HepG2 (cell line): ENCODE measurements around the gene MICAL3. TPM values are rescaled to one million over a fixed set of nuclear protein-coding genes. Genes with fewer than 3 reads are reported as not detected.

ENCODE experiments used
- EHMT2 ChIP-seq: fragments of 200-600 bp; sonication (generic); IDR thresholded peaks from 2 replicates; pipeline ENCODE4 v1.7.0; 2017; ENCODE audit warnings: antibody characterized with exemption, low read depth, low read length, borderline replicate concordance
- HMGA1 ChIP-seq: sonication (generic); formaldehyde crosslinking; conservative IDR thresholded peaks from 2 replicates; pipeline ENCODE4 v1.4.0; 2020; ENCODE audit warnings: missing genetic modification reagents
- HNF1B ChIP-seq: sonication (generic); formaldehyde crosslinking; IDR thresholded peaks from 2 replicates; pipeline ENCODE4 v1.5.1; 2020; ENCODE audit warnings: mild to moderate bottlenecking, moderate library complexity, missing genetic modification reagents
- HNRNPUL1 ChIP-seq: fragments of 200-400 bp; formaldehyde crosslinking; IDR thresholded peaks from 2 replicates; pipeline ENCODE4 v1.6.1; 2017; ENCODE audit warnings: low read depth, mild to moderate bottlenecking, low read length, moderate library complexity
- JUN ChIP-seq: sonication (generic); formaldehyde crosslinking; IDR thresholded peaks from 2 replicates; pipeline ENCODE4 v1.4.0; 2020; ENCODE audit warnings: mild to moderate bottlenecking, missing genetic modification reagents
- KMT2A ChIP-seq: sonication (generic); formaldehyde crosslinking; IDR thresholded peaks from 2 replicates; pipeline ENCODE4 v1.4.0; 2020; ENCODE audit warnings: missing genetic modification reagents
- RFXAP ChIP-seq: sonication (generic); formaldehyde crosslinking; IDR thresholded peaks from 2 replicates; pipeline ENCODE4 v1.4.0; 2020; ENCODE audit warnings: missing genetic modification reagents, borderline replicate concordance
- SAP130 ChIP-seq: IDR thresholded peaks from 2 replicates; pipeline ENCODE4 v1.6.1; 2016; ENCODE audit warnings: low read depth
- SP2 ChIP-seq: sonication (generic); formaldehyde crosslinking; IDR thresholded peaks from 2 replicates; pipeline ENCODE4 v1.5.1; 2020; ENCODE audit warnings: mild to moderate bottlenecking, missing genetic modification reagents
- ZBTB10 ChIP-seq: sonication (generic); formaldehyde crosslinking; IDR thresholded peaks from 2 replicates; pipeline ENCODE4 v1.4.0; 2020; ENCODE audit warnings: missing genetic modification reagents, borderline replicate concordance
- ZKSCAN8 ChIP-seq: IDR thresholded peaks from 2 replicates; pipeline ENCODE4 v1.6.1; 2016; ENCODE audit warnings: borderline replicate concordance, missing genetic modification reagents, missing compliant biosample characterization
- ZNF367 ChIP-seq: sonication (generic); formaldehyde crosslinking; IDR thresholded peaks from 2 replicates; pipeline ENCODE4 v1.4.0; 2020; ENCODE audit warnings: missing genetic modification reagents, borderline replicate concordance
- ZNF432 ChIP-seq: sonication (generic); formaldehyde crosslinking; IDR thresholded peaks from 2 replicates; pipeline ENCODE4 v1.5.0; 2020; ENCODE audit warnings: missing genetic modification reagents, mild to moderate bottlenecking, borderline replicate concordance
- ZNF468 ChIP-seq: sonication (generic); formaldehyde crosslinking; IDR thresholded peaks from 2 replicates; pipeline ENCODE4 v1.8.0; 2022; ENCODE audit warnings: mild to moderate bottlenecking, moderate library complexity, missing genetic modification reagents
- ZNF569 ChIP-seq: sonication (generic); formaldehyde crosslinking; IDR thresholded peaks from 2 replicates; pipeline ENCODE4 v1.5.0; 2020; ENCODE audit warnings: mild to moderate bottlenecking, missing genetic modification reagents, moderate library complexity, borderline replicate concordance
- ZNF589 ChIP-seq: sonication (generic); formaldehyde crosslinking; conservative IDR thresholded peaks from 2 replicates; pipeline ENCODE4 v1.8.0; 2022; ENCODE audit warnings: mild to moderate bottlenecking, moderate library complexity, missing genetic modification reagents
- ZNF879 ChIP-seq: sonication (generic); formaldehyde crosslinking; IDR thresholded peaks from 2 replicates; pipeline ENCODE4 v1.8.1; 2023; ENCODE audit warnings: missing genetic modification reagents
- ZSCAN5A ChIP-seq: sonication (generic); formaldehyde crosslinking; IDR thresholded peaks from 2 replicates; pipeline ENCODE4 v1.8.0; 2022; ENCODE audit warnings: mild to moderate bottlenecking, missing genetic modification reagents, borderline replicate concordance
- polyA plus RNA-seq, 8 experiments: library from polyadenylated mRNA; depleted of rRNA in 3 of 8; stranded (reverse) in 7 of 8; unstranded in 1 of 8; fragments of >200 nt; fragmentation: Illumina TruSeq in 4 of 8; extraction: Trizol in 4 of 8; gene quantifications; 2 replicates each; pipeline versions ENCODE4 v1.2.1 to v1.2.3, GENCODE V29; 2011 to 2016; ENCODE audit warnings: low read depth in 4 of 8, missing spikeins in 1 of 8, mixed read lengths in 1 of 8; ENCODE audit not compliant: insufficient read depth in 1 of 8
- total RNA-seq, 5 experiments: library from RNA; depleted of rRNA; stranded (reverse); fragments of >200 nt; fragmentation: Illumina TruSeq; extraction: Trizol; gene quantifications; 2 replicates each; pipeline ENCODE4 v1.2.3, GENCODE V29; 2016; ENCODE audit warnings: low read depth in 1 of 5
- TF ChIP-seq, protein P1 (sequence below): sonication (generic); formaldehyde crosslinking; IDR thresholded peaks from 2 replicates; pipeline ENCODE4 v1.5.0; 2020; ENCODE audit warnings: missing genetic modification reagents, mild to moderate bottlenecking, borderline replicate concordance
- TF ChIP-seq, protein P2 (sequence below): sonication (generic); formaldehyde crosslinking; IDR thresholded peaks from 2 replicates; pipeline ENCODE4 v1.5.1; 2020; ENCODE audit warnings: missing genetic modification reagents, mild to moderate bottlenecking, borderline replicate concordance

MICAL3 gene
- total and polyA plus RNA-seq, 2 of the 13 experiments (the other 11 are each of a cell fraction or from before 2014, with no cell fraction given) = 5.3 to 12.5 TPM

GRCh38 chr22:17781319-17782031 is 242.9 kb downstream of the MICAL3 start (continued):
- TF ChIP-seq SAP130 (CRISPR knock-in tag) (peak; percentile 71), ZNF367 (CRISPR knock-in tag) (no peak), ZNF879 (CRISPR knock-in tag) (no peak), HMGA1 (CRISPR knock-in tag) (no peak), ZKSCAN8 (CRISPR knock-in tag) (no peak), HNF1B (CRISPR knock-in tag) (peak; percentile 47; the same call in 1 of the 2 replicates), ZNF589 (CRISPR knock-in tag) (no peak), JUN (CRISPR knock-in tag) (no peak), SP2 (CRISPR knock-in tag) (no peak), ZNF569 (CRISPR knock-in tag) (no peak), ZNF432 (no peak), HNRNPUL1 (no peak), RFXAP (no peak), EHMT2 (no peak), ZNF468 (CRISPR knock-in tag) (no peak), ZSCAN5A (CRISPR knock-in tag) (no peak), KMT2A (CRISPR knock-in tag) (no peak), ZBTB10 (no peak)
- TF ChIP-seq, protein P1, sequence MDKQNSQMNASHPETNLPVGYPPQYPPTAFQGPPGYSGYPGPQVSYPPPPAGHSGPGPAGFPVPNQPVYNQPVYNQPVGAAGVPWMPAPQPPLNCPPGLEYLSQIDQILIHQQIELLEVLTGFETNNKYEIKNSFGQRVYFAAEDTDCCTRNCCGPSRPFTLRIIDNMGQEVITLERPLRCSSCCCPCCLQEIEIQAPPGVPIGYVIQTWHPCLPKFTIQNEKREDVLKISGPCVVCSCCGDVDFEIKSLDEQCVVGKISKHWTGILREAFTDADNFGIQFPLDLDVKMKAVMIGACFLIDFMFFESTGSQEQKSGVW (CRISPR knock-in tag) = no peak
- TF ChIP-seq, protein P2, sequence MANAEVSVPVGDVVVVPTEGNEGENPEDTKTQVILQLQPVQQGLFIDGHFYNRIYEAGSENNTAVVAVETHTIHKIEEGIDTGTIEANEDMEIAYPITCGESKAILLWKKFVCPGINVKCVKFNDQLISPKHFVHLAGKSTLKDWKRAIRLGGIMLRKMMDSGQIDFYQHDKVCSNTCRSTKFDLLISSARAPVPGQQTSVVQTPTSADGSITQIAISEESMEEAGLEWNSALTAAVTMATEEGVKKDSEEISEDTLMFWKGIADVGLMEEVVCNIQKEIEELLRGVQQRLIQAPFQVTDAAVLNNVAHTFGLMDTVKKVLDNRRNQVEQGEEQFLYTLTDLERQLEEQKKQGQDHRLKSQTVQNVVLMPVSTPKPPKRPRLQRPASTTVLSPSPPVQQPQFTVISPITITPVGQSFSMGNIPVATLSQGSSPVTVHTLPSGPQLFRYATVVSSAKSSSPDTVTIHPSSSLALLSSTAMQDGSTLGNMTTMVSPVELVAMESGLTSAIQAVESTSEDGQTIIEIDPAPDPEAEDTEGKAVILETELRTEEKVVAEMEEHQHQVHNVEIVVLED (CRISPR knock-in tag) = no peak
